HCT116 (cell line): ENCODE measurements around the gene PEX11B. TPM values are rescaled to one million over a fixed set of nuclear protein-coding genes. Genes with fewer than 3 reads are reported as not detected.

Source experiments
- ATAC-seq: fragments of 200-7000 bp; cut with Tn5 transposase; 2 replicates; pipeline ENCODE4 v1.9.1; 2020; ENCODE audit warnings: mild to moderate bottlenecking, moderate library complexity
- BruUV-seq: library from RNA; stranded (reverse); fragments of 400-500 nt; replicated peaks from 2 replicates; lab custom pipeline; 2021; lab: Mats Ljungman, UMichigan
- CTCF ChIA-PET: fragments of 300-600 bp; sonication (Branson Sonifier 250); formaldehyde crosslinking; loops from one replicate; lab custom pipeline; 2021; ENCODE audit warnings: antibody characterized with exemption; lab: Charles Lee
- POLR2A ChIA-PET: fragments of 300-600, 350-600 bp; sonication (Branson Sonifier 250); formaldehyde crosslinking; loops from one replicate; lab custom pipeline; 2021; ENCODE audit warnings: antibody characterized with exemption; lab: Charles Lee
- RAD21 ChIA-PET, 2 experiments: fragments of 300-600 bp; sonication (Branson Sonifier 250); formaldehyde crosslinking; loops; one replicate each; lab custom pipeline; 2023; ENCODE audit warnings: low total read pairs in 2 of 2; ENCODE audit not compliant: uncharacterized antibody in 2 of 2, unreplicated experiment in 2 of 2, low non-redundant PET in 1 of 2; lab: Charles Lee
- DNase-seq: peaks from one replicate; pipeline ENCODE4 v3.0.0-alpha.2; 2010; ENCODE audit warnings: low read depth, low spot score
- H2AFZ ChIP-seq: fragments of 200-600 bp; shearing (Covaris generic), sonication (generic); 2 replicates; pipeline ENCODE4 v1.6.1; 2017; ENCODE audit warnings: low read depth, mixed run types, mixed read lengths, antibody characterized with exemption, low read length; ENCODE audit not compliant: poor library complexity, severe bottlenecking
- H3K27ac ChIP-seq: 2 replicates; pipeline ENCODE4 v1.5.1; 2012; ENCODE audit warnings: low read depth, low read length
- H3K27me3 ChIP-seq: fragments of 200-600 bp; sonication (generic); 2 replicates; pipeline ENCODE4 v1.6.1; 2016; ENCODE audit warnings: mixed run types, low read length, mixed read lengths; ENCODE audit not compliant: insufficient read depth
- H3K36me3 ChIP-seq, 2 experiments: fragments of 200-500 bp in 1 of 2; fragments of 200-600 bp in 1 of 2; sonication (Bioruptor generic) in 1 of 2; sonication (generic) in 1 of 2; 2 replicates each; pipeline versions ENCODE4 v1.5.1 to v1.6.1; 2014 to 2016; ENCODE audit warnings: low read length in 2 of 2, inconsistent platforms in 1 of 2, mixed read lengths in 1 of 2, mixed run types in 1 of 2; ENCODE audit not compliant: insufficient read depth in 2 of 2, control insufficient read depth in 1 of 2
- H3K4me1 ChIP-seq, 2 experiments: fragments of 200-600 bp in 1 of 2; sonication (generic) in 1 of 2; 2 replicates each; pipeline versions ENCODE4 v1.5.1 to v1.6.1; 2012 to 2017; ENCODE audit warnings: low read length in 2 of 2, inconsistent platforms in 1 of 2, mild to moderate bottlenecking in 1 of 2, mixed read lengths in 1 of 2, mixed run types in 1 of 2, moderate library complexity in 1 of 2; ENCODE audit not compliant: insufficient read depth in 2 of 2, control insufficient read depth in 1 of 2
- H3K4me2 ChIP-seq: fragments of 200-600 bp; sonication (generic); 2 replicates; pipeline ENCODE4 v1.6.1; 2017; ENCODE audit warnings: mixed run types, low read length, mixed read lengths
- H3K4me3 ChIP-seq, 2 experiments: fragments of 200-600 bp in 1 of 2; sonication (generic) in 1 of 2; replicated peaks in 1 of 2; 2 replicates each; pipeline ENCODE4 v1.5.1; 2011 to 2016; ENCODE audit warnings: low read length in 2 of 2, control low read depth in 1 of 2, low read depth in 1 of 2, mild to moderate bottlenecking in 1 of 2, mixed read lengths in 1 of 2, mixed run types in 1 of 2
- H3K79me2 ChIP-seq: fragments of 200-600 bp; sonication (generic); 2 replicates; pipeline ENCODE4 v1.6.1; 2017; ENCODE audit warnings: mild to moderate bottlenecking, mixed run types, low read length, moderate library complexity, mixed read lengths; ENCODE audit not compliant: insufficient read depth
- H3K9ac ChIP-seq: fragments of 200-600 bp; sonication (generic); 2 replicates; pipeline ENCODE4 v1.6.1; 2016; ENCODE audit warnings: low read length, mixed read lengths
- H3K9me2 ChIP-seq: fragments of 200-600 bp; sonication (generic), shearing (Covaris generic); 2 replicates; pipeline ENCODE4 v1.6.1; 2017; ENCODE audit warnings: mixed run types, mild to moderate bottlenecking, moderate library complexity; ENCODE audit not compliant: insufficient read depth
- H3K9me3 ChIP-seq, 2 experiments: fragments of 200-500 bp in 1 of 2; fragments of 200-600 bp in 1 of 2; sonication (Bioruptor generic) in 1 of 2; sonication (generic) in 1 of 2; 2 replicates each; pipeline ENCODE4 v1.6.1; 2014 to 2017; ENCODE audit warnings: low read length in 2 of 2, mixed read lengths in 2 of 2, inconsistent platforms in 1 of 2, low read depth in 1 of 2, mild to moderate bottlenecking in 1 of 2, mixed run types in 1 of 2, moderate library complexity in 1 of 2; ENCODE audit not compliant: control insufficient read depth in 1 of 2, insufficient read depth in 1 of 2
- H4K20me1 ChIP-seq: fragments of 200-600 bp; sonication (generic), shearing (Covaris generic); 2 replicates; pipeline ENCODE4 v1.6.1; 2017; ENCODE audit warnings: mixed run types, mild to moderate bottlenecking, moderate library complexity; ENCODE audit not compliant: insufficient read depth
- ATF3 ChIP-seq: IDR thresholded peaks from 2 replicates; pipeline ENCODE4 v1.6.1; 2012
- CBX3 ChIP-seq: IDR thresholded peaks from 2 replicates; pipeline ENCODE4 v1.6.1; 2012; ENCODE audit warnings: low read depth
- EGR1 ChIP-seq: IDR thresholded peaks from 2 replicates; pipeline ENCODE4 v1.6.1; 2012; ENCODE audit warnings: low read depth
- EZH2 ChIP-seq: fragments of 200-600 bp; sonication (generic); IDR thresholded peaks from 2 replicates; pipeline ENCODE4 v1.6.1; 2017; ENCODE audit warnings: antibody characterized with exemption, mixed run types
- FOSL1 ChIP-seq: IDR thresholded peaks from 2 replicates; pipeline ENCODE4 v1.6.1; 2012; ENCODE audit warnings: low read depth
- JUND ChIP-seq: IDR thresholded peaks from 2 replicates; pipeline ENCODE4 v1.6.1; 2012
- POLR2A ChIP-seq: IDR thresholded peaks from 2 replicates; pipeline ENCODE4 v1.7.0; 2011; ENCODE audit warnings: borderline replicate concordance; ENCODE audit not compliant: insufficient read depth, insufficient read length; ENCODE audit errors: extremely low read depth
- POLR2AphosphoS5 ChIP-seq: IDR thresholded peaks from 2 replicates; pipeline ENCODE4 v1.6.1; 2011; ENCODE audit warnings: mild to moderate bottlenecking, low read depth, low read length, moderate library complexity
- RAD21 ChIP-seq: IDR thresholded peaks from 2 replicates; pipeline ENCODE4 v1.6.1; 2012; ENCODE audit warnings: low read depth, mild to moderate bottlenecking
- SIN3A ChIP-seq: IDR thresholded peaks from 2 replicates; pipeline ENCODE4 v1.6.1; 2012; ENCODE audit warnings: low read depth
- SP1 ChIP-seq: IDR thresholded peaks from 2 replicates; pipeline ENCODE4 v1.6.1; 2012; ENCODE audit warnings: low read depth
- ZBTB33 ChIP-seq: IDR thresholded peaks from 2 replicates; pipeline ENCODE4 v1.6.1; 2011; ENCODE audit warnings: mild to moderate bottlenecking, low read length, moderate library complexity; ENCODE audit not compliant: insufficient replicate concordance; ENCODE audit errors: extremely low read depth
- ZFX ChIP-seq: fragments of 450-650 bp; IDR thresholded peaks from 2 replicates; pipeline ENCODE4 v1.6.1; 2017
- ZNF274 ChIP-seq: fragments of 200-500 bp; sonication (Bioruptor generic); IDR thresholded peaks from 2 replicates; pipeline ENCODE4 v1.6.1; 2014; ENCODE audit warnings: mild to moderate bottlenecking, low read depth, low read length, inconsistent platforms
- intact Hi-C: fragments of 100-400 bp; cut with micrococcal nuclease; formaldehyde crosslinking; loops from 2 replicates; pipeline ENCODE4 v1.10.0; 2022
- total RNA-seq: library from RNA; stranded (reverse); gene quantifications from one replicate; pipeline ENCODE4 v1.2.1, GENCODE V29; 2021; ENCODE audit not compliant: unreplicated experiment
- TF ChIP-seq, protein P1 (sequence below): IDR thresholded peaks from 2 replicates; pipeline ENCODE4 v1.6.1; 2012; ENCODE audit warnings: low read depth
- TF ChIP-seq, protein P2 (sequence below): IDR thresholded peaks from 2 replicates; pipeline ENCODE4 v1.6.1; 2012

The PEX11B gene
- total RNA-seq, 1 experiment from 2014 or later: 20.9 TPM

DNA sequence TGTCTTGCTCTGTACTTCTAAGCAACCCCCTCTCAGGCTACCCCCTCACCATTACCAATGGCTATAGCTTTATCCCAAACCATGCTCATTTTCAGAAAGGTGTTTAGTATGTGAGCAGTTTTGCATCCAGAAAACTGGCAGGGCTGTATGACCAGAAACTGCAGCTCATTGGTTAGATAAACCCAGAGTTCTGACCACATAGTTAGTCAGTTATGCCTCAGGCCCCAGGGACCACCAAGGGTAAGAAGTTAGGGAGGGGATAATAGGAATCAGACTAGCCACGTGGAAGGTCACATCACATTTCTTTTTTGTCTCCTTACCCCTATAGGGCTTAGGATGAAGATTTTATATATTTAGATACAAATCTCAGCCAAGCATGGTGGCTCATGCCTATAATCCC, 9.9 kb downstream of the PEX11B start:
- H3K9me3 ChIP-seq: no peaks in the 10 kb centered on the region
- H3K4me3 ChIP-seq: no peak overlapping the region
- H3K27me3 ChIP-seq: no peaks in the 10 kb centered on the region
- no peak for ATAC-seq
- H3K27ac ChIP-seq: no peak overlapping the region
- H3K4me1 ChIP-seq: peaks cover 5 to 14% of the 10 kb centered on the region in 2 experiments; a peak in 3 of 4 replicates
- ChIA-PET CTCF (interaction anchor here (0.6 to 2.8 kb wide), 3 partner anchors 10 to 16 kb away, joined by 3 to 19 read pairs (median 5); partner anchors contain the start of gene PEX11B), RAD21 (no interaction called here), POLR2A (interaction anchor here (1.2 to 2.4 kb wide), 2 partner anchors 17 to 19 kb away, joined by 3 to 10 read pairs; partner anchors contain the start of gene RBM8A)
- BruUV-seq: no TSS peak
- no peak overlapping the region for H3K4me2 ChIP-seq
- no peak for TF ChIP-seq FOSL1
- no peak for TF ChIP-seq EZH2
- no peak for TF ChIP-seq CBX3
- TF ChIP-seq, protein P1, sequence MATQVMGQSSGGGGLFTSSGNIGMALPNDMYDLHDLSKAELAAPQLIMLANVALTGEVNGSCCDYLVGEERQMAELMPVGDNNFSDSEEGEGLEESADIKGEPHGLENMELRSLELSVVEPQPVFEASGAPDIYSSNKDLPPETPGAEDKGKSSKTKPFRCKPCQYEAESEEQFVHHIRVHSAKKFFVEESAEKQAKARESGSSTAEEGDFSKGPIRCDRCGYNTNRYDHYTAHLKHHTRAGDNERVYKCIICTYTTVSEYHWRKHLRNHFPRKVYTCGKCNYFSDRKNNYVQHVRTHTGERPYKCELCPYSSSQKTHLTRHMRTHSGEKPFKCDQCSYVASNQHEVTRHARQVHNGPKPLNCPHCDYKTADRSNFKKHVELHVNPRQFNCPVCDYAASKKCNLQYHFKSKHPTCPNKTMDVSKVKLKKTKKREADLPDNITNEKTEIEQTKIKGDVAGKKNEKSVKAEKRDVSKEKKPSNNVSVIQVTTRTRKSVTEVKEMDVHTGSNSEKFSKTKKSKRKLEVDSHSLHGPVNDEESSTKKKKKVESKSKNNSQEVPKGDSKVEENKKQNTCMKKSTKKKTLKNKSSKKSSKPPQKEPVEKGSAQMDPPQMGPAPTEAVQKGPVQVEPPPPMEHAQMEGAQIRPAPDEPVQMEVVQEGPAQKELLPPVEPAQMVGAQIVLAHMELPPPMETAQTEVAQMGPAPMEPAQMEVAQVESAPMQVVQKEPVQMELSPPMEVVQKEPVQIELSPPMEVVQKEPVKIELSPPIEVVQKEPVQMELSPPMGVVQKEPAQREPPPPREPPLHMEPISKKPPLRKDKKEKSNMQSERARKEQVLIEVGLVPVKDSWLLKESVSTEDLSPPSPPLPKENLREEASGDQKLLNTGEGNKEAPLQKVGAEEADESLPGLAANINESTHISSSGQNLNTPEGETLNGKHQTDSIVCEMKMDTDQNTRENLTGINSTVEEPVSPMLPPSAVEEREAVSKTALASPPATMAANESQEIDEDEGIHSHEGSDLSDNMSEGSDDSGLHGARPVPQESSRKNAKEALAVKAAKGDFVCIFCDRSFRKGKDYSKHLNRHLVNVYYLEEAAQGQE: no peak
- no peak for TF ChIP-seq EGR1
- no peak for TF ChIP-seq ATF3
- TF ChIP-seq ZFX: no peak
- TF ChIP-seq JUND: no peak
- TF ChIP-seq POLR2AphosphoS5: no peak
- TF ChIP-seq ZNF274: no peak
- no peak for TF ChIP-seq ZBTB33
- TF ChIP-seq RAD21: no peak
- no peak for TF ChIP-seq SIN3A
- TF ChIP-seq SP1: no peak
- TF ChIP-seq, protein P2, sequence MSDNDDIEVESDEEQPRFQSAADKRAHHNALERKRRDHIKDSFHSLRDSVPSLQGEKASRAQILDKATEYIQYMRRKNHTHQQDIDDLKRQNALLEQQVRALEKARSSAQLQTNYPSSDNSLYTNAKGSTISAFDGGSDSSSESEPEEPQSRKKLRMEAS: no peak
- no peak for TF ChIP-seq POLR2A
- no peaks in the 10 kb centered on the region for H3K79me2 ChIP-seq
- no peak for DNase-seq
- peaks cover 6 to 9% of the 10 kb centered on the region in 2 experiments; a peak in 3 of 4 replicates for H3K36me3 ChIP-seq
- H2AFZ ChIP-seq: no peak overlapping the region
- H4K20me1 ChIP-seq: no peaks in the 10 kb centered on the region
- H3K9ac ChIP-seq: no peak overlapping the region
- no peaks in the 10 kb centered on the region for H3K9me2 ChIP-seq
- intact Hi-C loops: loop anchor here (5.0 kb wide), 1 partner anchor 61 kb away; the partner anchor contains the start of gene NUDT17
